SK-N-SH treated with all-trans-retinoic acid at 6 μM for 48 hours (cell line): ENCODE data around the gene CHRNA10.

Experiments
- ATAC-seq: fragments of 200-7000 bp; cut with Tn5 transposase; 3 replicates; pipeline ENCODE4 v1.9.1; 2020; ENCODE audit warnings: mild to moderate bottlenecking, moderate library complexity
- ARNTL ChIP-seq: fragments of 450-650 bp; formaldehyde crosslinking; IDR thresholded peaks from 2 replicates; pipeline ENCODE4 v1.5.0; 2020; ENCODE audit warnings: low read depth, mild to moderate bottlenecking, moderate library complexity, borderline replicate concordance
- BACH2 ChIP-seq: fragments of 250-450 bp; sonication (Bioruptor Pico); IDR thresholded peaks from 2 replicates; pipeline ENCODE4 v1.9.0; 2021; ENCODE audit warnings: mild to moderate bottlenecking, borderline replicate concordance
- CSDC2 ChIP-seq: fragments of 250-450 bp; sonication (Bioruptor Pico); IDR thresholded peaks from 2 replicates; pipeline ENCODE4 v1.5.0; 2020; ENCODE audit warnings: mild to moderate bottlenecking, moderate library complexity
- ISL1 ChIP-seq: fragments of 250-450 bp; sonication (Bioruptor Pico); IDR thresholded peaks from 2 replicates; pipeline ENCODE4 v2.1.2; 2022; ENCODE audit warnings: mild to moderate bottlenecking, moderate library complexity
- RARB ChIP-seq: fragments of 250-450 bp; sonication (Bioruptor Pico); IDR thresholded peaks from 2 replicates; pipeline ENCODE4 v1.8.0; 2021; ENCODE audit warnings: mild to moderate bottlenecking, moderate library complexity
- SNAI2 ChIP-seq: fragments of 250-450 bp; sonication (Bioruptor Pico); IDR thresholded peaks from 2 replicates; pipeline ENCODE4 v1.5.0; 2020; ENCODE audit warnings: mild to moderate bottlenecking, moderate library complexity
- TCF4 ChIP-seq: fragments of 250-450 bp; sonication (Bioruptor Pico); IDR thresholded peaks from 2 replicates; pipeline ENCODE4 v1.8.0; 2021; ENCODE audit warnings: mild to moderate bottlenecking, moderate library complexity, borderline replicate concordance
- TOX ChIP-seq: fragments of 250-450 bp; sonication (Bioruptor Pico); IDR thresholded peaks from 2 replicates; pipeline ENCODE4 v1.8.0; 2021; ENCODE audit warnings: mild to moderate bottlenecking, moderate library complexity, borderline replicate concordance
- ZFP3 ChIP-seq: fragments of 250-450 bp; sonication (Bioruptor Pico); IDR thresholded peaks from 2 replicates; pipeline ENCODE4 v1.5.0; 2020; ENCODE audit warnings: mild to moderate bottlenecking, moderate library complexity
- ZFP30 ChIP-seq: fragments of 450-650 bp; formaldehyde crosslinking; IDR thresholded peaks from 2 replicates; pipeline ENCODE4 v1.5.0; 2022; ENCODE audit warnings: mild to moderate bottlenecking, moderate library complexity
- ZNF565 ChIP-seq: fragments of 450-650 bp; formaldehyde crosslinking; conservative IDR thresholded peaks from 2 replicates; pipeline ENCODE4 v1.5.0; 2020; ENCODE audit warnings: low read depth, mild to moderate bottlenecking, moderate library complexity
- ZNF70 ChIP-seq: fragments of 450-650 bp; formaldehyde crosslinking; IDR thresholded peaks from 2 replicates; pipeline ENCODE4 v1.5.0; 2020; ENCODE audit warnings: mild to moderate bottlenecking, moderate library complexity
- ZNF8 ChIP-seq: fragments of 450-650 bp; formaldehyde crosslinking; IDR thresholded peaks from 2 replicates; pipeline ENCODE4 v1.5.0; 2020; ENCODE audit warnings: mild to moderate bottlenecking, moderate library complexity
- TF ChIP-seq, protein P1 (sequence below): fragments of 250-450 bp; sonication (Bioruptor Pico); IDR thresholded peaks from 2 replicates; pipeline ENCODE4 v1.8.0; 2020; ENCODE audit warnings: mild to moderate bottlenecking, moderate library complexity, borderline replicate concordance
- TF ChIP-seq, protein P2 (sequence below): fragments of 250-450 bp; sonication (Bioruptor Pico); IDR thresholded peaks from 2 replicates; pipeline ENCODE4 v1.8.0; 2021; ENCODE audit warnings: low read depth, mild to moderate bottlenecking, moderate library complexity, borderline replicate concordance
- TF ChIP-seq, protein P3 (sequence below): fragments of 250-450 bp; sonication (Bioruptor Pico); IDR thresholded peaks from 2 replicates; pipeline ENCODE4 v1.5.1; 2020; ENCODE audit warnings: low read depth, mild to moderate bottlenecking, moderate library complexity
- TF ChIP-seq, protein P4 (sequence below): fragments of 250-450 bp; sonication (Bioruptor Pico); IDR thresholded peaks from 2 replicates; pipeline ENCODE4 v1.5.0; 2020; ENCODE audit warnings: mild to moderate bottlenecking, moderate library complexity

Gene CHRNA10

DNA sequence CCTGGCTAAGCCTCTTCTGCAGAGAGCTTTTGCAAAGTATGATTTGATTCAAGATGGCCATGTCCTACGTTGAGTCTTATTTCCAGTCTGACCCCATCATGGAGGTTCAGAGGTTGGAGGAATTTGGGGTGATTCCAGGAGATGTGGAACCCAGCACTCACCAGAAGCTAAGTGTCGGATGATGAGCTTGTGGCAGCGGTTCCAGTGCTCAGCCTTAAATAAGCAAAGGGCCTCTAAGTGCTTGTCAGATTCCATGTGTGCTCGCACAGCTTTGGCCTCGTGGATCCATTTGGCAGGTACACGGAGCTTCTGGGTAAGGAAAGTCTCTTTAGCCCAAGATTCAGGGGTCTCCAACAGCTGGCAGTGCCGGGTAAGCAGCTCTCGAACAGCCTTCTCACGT is 11.9 kb upstream of the CHRNA10 start:
- ATAC-seq = no peak
- TF ChIP-seq ZFP3 = no peak
- TF ChIP-seq, protein P1, sequence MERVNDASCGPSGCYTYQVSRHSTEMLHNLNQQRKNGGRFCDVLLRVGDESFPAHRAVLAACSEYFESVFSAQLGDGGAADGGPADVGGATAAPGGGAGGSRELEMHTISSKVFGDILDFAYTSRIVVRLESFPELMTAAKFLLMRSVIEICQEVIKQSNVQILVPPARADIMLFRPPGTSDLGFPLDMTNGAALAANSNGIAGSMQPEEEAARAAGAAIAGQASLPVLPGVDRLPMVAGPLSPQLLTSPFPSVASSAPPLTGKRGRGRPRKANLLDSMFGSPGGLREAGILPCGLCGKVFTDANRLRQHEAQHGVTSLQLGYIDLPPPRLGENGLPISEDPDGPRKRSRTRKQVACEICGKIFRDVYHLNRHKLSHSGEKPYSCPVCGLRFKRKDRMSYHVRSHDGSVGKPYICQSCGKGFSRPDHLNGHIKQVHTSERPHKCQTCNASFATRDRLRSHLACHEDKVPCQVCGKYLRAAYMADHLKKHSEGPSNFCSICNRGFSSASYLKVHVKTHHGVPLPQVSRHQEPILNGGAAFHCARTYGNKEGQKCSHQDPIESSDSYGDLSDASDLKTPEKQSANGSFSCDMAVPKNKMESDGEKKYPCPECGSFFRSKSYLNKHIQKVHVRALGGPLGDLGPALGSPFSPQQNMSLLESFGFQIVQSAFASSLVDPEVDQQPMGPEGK = no peak
- TF ChIP-seq, all 23 proteins: peak for 0

DNA sequence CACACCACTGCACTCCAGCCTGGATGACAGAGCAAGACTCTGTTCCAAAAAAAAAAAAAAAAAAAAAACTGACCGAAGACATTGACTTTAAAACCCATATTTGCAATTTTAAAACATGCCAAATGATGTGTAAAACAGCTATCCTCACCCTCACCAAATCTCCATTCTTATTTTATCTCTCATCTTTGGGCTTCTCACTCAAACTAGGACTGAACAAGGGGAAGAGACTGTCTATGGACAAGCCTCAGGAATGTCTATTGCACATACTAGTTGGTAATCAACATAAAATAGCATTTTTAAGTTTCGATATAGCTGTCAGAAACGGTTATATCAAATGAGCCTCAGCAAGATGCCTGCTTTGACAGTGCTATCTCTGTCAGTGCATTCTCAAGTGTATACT is 7.9 kb upstream of the CHRNA10 start:
- no peak for ATAC-seq
- TF ChIP-seq, protein P2, sequence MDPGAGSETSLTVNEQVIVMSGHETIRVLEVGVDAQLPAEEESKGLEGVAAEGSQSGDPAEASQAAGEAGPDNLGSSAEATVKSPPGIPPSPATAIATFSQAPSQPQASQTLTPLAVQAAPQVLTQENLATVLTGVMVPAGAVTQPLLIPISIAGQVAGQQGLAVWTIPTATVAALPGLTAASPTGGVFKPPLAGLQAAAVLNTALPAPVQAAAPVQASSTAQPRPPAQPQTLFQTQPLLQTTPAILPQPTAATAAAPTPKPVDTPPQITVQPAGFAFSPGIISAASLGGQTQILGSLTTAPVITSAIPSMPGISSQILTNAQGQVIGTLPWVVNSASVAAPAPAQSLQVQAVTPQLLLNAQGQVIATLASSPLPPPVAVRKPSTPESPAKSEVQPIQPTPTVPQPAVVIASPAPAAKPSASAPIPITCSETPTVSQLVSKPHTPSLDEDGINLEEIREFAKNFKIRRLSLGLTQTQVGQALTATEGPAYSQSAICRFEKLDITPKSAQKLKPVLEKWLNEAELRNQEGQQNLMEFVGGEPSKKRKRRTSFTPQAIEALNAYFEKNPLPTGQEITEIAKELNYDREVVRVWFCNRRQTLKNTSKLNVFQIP = no peak
- TF ChIP-seq, protein P3, sequence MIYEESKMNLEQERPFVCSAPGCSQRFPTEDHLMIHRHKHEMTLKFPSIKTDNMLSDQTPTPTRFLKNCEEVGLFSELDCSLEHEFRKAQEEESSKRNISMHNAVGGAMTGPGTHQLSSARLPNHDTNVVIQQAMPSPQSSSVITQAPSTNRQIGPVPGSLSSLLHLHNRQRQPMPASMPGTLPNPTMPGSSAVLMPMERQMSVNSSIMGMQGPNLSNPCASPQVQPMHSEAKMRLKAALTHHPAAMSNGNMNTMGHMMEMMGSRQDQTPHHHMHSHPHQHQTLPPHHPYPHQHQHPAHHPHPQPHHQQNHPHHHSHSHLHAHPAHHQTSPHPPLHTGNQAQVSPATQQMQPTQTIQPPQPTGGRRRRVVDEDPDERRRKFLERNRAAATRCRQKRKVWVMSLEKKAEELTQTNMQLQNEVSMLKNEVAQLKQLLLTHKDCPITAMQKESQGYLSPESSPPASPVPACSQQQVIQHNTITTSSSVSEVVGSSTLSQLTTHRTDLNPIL = no peak
- no peak for TF ChIP-seq ARNTL (CRISPR knock-in tag)
- TF ChIP-seq ZFP30 (CRISPR knock-in tag) = no peak
- TF ChIP-seq ZNF565 (CRISPR knock-in tag) = no peak
- TF ChIP-seq, protein P4, sequence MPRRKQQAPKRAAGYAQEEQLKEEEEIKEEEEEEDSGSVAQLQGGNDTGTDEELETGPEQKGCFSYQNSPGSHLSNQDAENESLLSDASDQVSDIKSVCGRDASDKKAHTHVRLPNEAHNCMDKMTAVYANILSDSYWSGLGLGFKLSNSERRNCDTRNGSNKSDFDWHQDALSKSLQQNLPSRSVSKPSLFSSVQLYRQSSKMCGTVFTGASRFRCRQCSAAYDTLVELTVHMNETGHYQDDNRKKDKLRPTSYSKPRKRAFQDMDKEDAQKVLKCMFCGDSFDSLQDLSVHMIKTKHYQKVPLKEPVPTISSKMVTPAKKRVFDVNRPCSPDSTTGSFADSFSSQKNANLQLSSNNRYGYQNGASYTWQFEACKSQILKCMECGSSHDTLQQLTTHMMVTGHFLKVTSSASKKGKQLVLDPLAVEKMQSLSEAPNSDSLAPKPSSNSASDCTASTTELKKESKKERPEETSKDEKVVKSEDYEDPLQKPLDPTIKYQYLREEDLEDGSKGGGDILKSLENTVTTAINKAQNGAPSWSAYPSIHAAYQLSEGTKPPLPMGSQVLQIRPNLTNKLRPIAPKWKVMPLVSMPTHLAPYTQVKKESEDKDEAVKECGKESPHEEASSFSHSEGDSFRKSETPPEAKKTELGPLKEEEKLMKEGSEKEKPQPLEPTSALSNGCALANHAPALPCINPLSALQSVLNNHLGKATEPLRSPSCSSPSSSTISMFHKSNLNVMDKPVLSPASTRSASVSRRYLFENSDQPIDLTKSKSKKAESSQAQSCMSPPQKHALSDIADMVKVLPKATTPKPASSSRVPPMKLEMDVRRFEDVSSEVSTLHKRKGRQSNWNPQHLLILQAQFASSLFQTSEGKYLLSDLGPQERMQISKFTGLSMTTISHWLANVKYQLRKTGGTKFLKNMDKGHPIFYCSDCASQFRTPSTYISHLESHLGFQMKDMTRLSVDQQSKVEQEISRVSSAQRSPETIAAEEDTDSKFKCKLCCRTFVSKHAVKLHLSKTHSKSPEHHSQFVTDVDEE = no peak
- TF ChIP-seq ISL1 (CRISPR knock-in tag) = no peak
- no peak for TF ChIP-seq TCF4
- no peak for TF ChIP-seq ZNF8 (CRISPR knock-in tag)

DNA sequence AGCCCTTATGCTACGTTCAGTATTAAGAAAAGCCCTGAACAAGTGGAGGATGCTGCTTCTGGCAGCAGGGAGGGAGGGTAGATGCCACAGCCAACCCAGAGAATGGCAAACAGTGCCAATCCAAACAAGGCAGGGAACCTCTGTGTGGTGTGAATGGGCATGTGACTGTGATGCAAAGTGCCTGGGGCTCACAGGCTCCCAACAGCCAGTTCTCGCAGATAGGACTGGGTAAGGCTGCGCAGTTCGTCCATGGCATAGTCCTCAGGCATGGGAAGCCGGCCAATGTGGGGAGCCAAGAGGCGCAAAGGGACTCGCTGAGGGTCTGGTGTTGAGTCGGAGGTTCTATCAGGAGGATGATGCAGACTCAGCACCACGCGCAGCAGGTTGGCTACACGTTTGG is 4.8 kb upstream of the CHRNA10 start:
- ATAC-seq = no peak

More for the DNA sequence above, 4.8 kb upstream of the CHRNA10 start:
- TF ChIP-seq ZNF70 (CRISPR knock-in tag) = no peak
- no peak for TF ChIP-seq TOX (CRISPR knock-in tag)
- TF ChIP-seq, protein P4 = no peak
- no peak for TF ChIP-seq CSDC2 (CRISPR knock-in tag)
- TF ChIP-seq, protein P3 = no peak
- no peak for TF ChIP-seq ZNF565 (CRISPR knock-in tag)
- TF ChIP-seq, protein P2 = no peak
- no peak for TF ChIP-seq BACH2
- no peak for TF ChIP-seq ISL1 (CRISPR knock-in tag)
- no peak for TF ChIP-seq RARB
- no peak for TF ChIP-seq SNAI2 (CRISPR knock-in tag)
- TF ChIP-seq ZFP30 (CRISPR knock-in tag) = no peak
